Measurements from ENCODE around the gene OSBPL1A.
A peak's percentile ranks its signal among the peaks of the same experiment; 100 is the strongest.

The OSBPL1A gene

GRCh38 chr18:24136967-24137373 is 260.7 kb downstream of the OSBPL1A start:
- FAIRE-seq: no peak
- DNase-seq (ENCODE audit: insufficient read length, low spot score): no peak
- no peak for TF ChIP-seq POLR2A (IDR thresholded peaks at IDR 0.05; ENCODE audit: low read depth, low read length)

- DNase-seq (ENCODE audit: insufficient read length, low spot score) (no peak), FAIRE-seq (no peak)
- no peak for TF ChIP-seq POLR2A (IDR thresholded peaks at IDR 0.05; ENCODE audit: low read depth, low read length)
Measured at GRCh38 chr18:24130494-24130893, 267.1 kb downstream of the OSBPL1A start.

- TF ChIP-seq POLR2A (IDR thresholded peaks at IDR 0.05; ENCODE audit: low read depth, low read length): no peak
- FAIRE-seq (no peak), DNase-seq (ENCODE audit: insufficient read length, low spot score) (no peak)
Measured at GRCh38 chr18:24128700-24129099, 268.9 kb downstream of the OSBPL1A start.

- FAIRE-seq (no peak), DNase-seq (ENCODE audit: insufficient read length, low spot score) (no peak)
Measured at GRCh38 chr18:24127735-24128134, 269.9 kb downstream of the OSBPL1A start.

GRCh38 chr18:24126155-24126961 is 271.3 kb downstream of the OSBPL1A start:
- no peak for FAIRE-seq

More at GRCh38 chr18:24127735-24128134, 269.9 kb downstream of the OSBPL1A start:
- TF ChIP-seq POLR2A (IDR thresholded peaks at IDR 0.05; ENCODE audit: low read depth, low read length): no peak

GRCh38 chr18:24121625-24122024 is 276.0 kb downstream of the OSBPL1A start:
- no peak for DNase-seq (ENCODE audit: insufficient read length, low spot score)
- FAIRE-seq: no peak
- TF ChIP-seq POLR2A (IDR thresholded peaks at IDR 0.05; ENCODE audit: low read depth, low read length): no peak

More at GRCh38 chr18:24126155-24126961, 271.3 kb downstream of the OSBPL1A start:
- no peak for TF ChIP-seq POLR2A (IDR thresholded peaks at IDR 0.05; ENCODE audit: low read depth, low read length)
- DNase-seq (ENCODE audit: insufficient read length, low spot score): no peak

- no peak for TF ChIP-seq POLR2A (IDR thresholded peaks at IDR 0.05; ENCODE audit: low read depth, low read length)
- no peak for DNase-seq (ENCODE audit: insufficient read length, low spot score)
- FAIRE-seq: no peak
Measured at GRCh38 chr18:24120676-24121075, 276.9 kb downstream of the OSBPL1A start.

- FAIRE-seq (peak; percentile 71), DNase-seq (ENCODE audit: insufficient read length, low spot score) (peak; percentile 13)
- TF ChIP-seq POLR2A (IDR thresholded peaks at IDR 0.05; ENCODE audit: low read depth, low read length): no peak
Measured at GRCh38 chr18:24118750-24119577, 278.7 kb downstream of the OSBPL1A start.

GRCh38 chr18:24115628-24116027 is 282.0 kb downstream of the OSBPL1A start:
- DNase-seq (ENCODE audit: insufficient read length, low spot score): no peak
- no peak for TF ChIP-seq POLR2A (IDR thresholded peaks at IDR 0.05; ENCODE audit: low read depth, low read length)
- no peak for FAIRE-seq

GRCh38 chr18:24114924-24115549 is 282.6 kb downstream of the OSBPL1A start:
- no peak for FAIRE-seq
- TF ChIP-seq POLR2A (IDR thresholded peaks at IDR 0.05; ENCODE audit: low read depth, low read length): no peak

GRCh38 chr18:24112874-24113615 is 284.6 kb downstream of the OSBPL1A start:
- DNase-seq (ENCODE audit: insufficient read length, low spot score): peak; percentile 33
- TF ChIP-seq POLR2A (IDR thresholded peaks at IDR 0.05; ENCODE audit: low read depth, low read length): no peak
- peak; percentile 81 for FAIRE-seq

More at GRCh38 chr18:24114924-24115549, 282.6 kb downstream of the OSBPL1A start:
- no peak for DNase-seq (ENCODE audit: insufficient read length, low spot score)

GRCh38 chr18:24112464-24112863 is 285.2 kb downstream of the OSBPL1A start:
- DNase-seq (ENCODE audit: insufficient read length, low spot score) (no peak), FAIRE-seq (no peak)
- no peak for TF ChIP-seq POLR2A (IDR thresholded peaks at IDR 0.05; ENCODE audit: low read depth, low read length)
